Liver (tissue), 3 donors: Measurements from ENCODE around the gene WSCD1.

Experiments used
- GABPA ChIP-seq, 2 donors: IDR thresholded peaks in 1 of 2; conservative IDR thresholded peaks in 1 of 2; 2 replicates each; pipeline ENCODE4 v1.6.1; 2016; ENCODE audit warnings: antibody characterized with exemption in 2 of 2, mild to moderate bottlenecking in 1 of 2, moderate library complexity in 1 of 2
- JUND ChIP-seq, 2 donors: IDR thresholded peaks; 2 replicates each; pipeline ENCODE4 v1.6.1; 2016; ENCODE audit warnings: antibody characterized with exemption in 2 of 2
- RAD21 ChIP-seq, 2 donors: IDR thresholded peaks; 2 replicates each; pipeline ENCODE4 v1.6.1; 2016; ENCODE audit warnings: antibody characterized with exemption in 2 of 2, mild to moderate bottlenecking in 2 of 2
- RXRA ChIP-seq, 2 donors: IDR thresholded peaks; 2 replicates each; pipeline ENCODE4 v1.6.1; 2017 to 2018; ENCODE audit warnings: antibody characterized with exemption in 2 of 2, mild to moderate bottlenecking in 1 of 2
- SP1 ChIP-seq: IDR thresholded peaks from 2 replicates; pipeline ENCODE4 v1.6.1; 2018; ENCODE audit warnings: antibody characterized with exemption, mild to moderate bottlenecking
- TAF1 ChIP-seq: conservative IDR thresholded peaks from 2 replicates; pipeline ENCODE4 v1.6.1; 2016; ENCODE audit warnings: antibody characterized with exemption, mild to moderate bottlenecking
- YY1 ChIP-seq: IDR thresholded peaks from 2 replicates; pipeline ENCODE4 v1.6.1; 2016; ENCODE audit warnings: antibody characterized with exemption, mild to moderate bottlenecking
- TF ChIP-seq, protein P1 (sequence below): fragments of 150-350 bp; IDR thresholded peaks from 2 replicates; pipeline ENCODE4 v1.5.1; 2017; ENCODE audit warnings: improper control_type of control experiment, low read depth, low read length; ENCODE audit not compliant: missing input control
- TF ChIP-seq, protein P2 (sequence below): IDR thresholded peaks from 2 replicates; pipeline ENCODE4 v1.6.1; 2016; ENCODE audit warnings: antibody characterized with exemption
- TF ChIP-seq, protein P3 (sequence below): IDR thresholded peaks from 2 replicates; pipeline ENCODE4 v1.6.1; 2016; ENCODE audit warnings: antibody characterized with exemption
- TF ChIP-seq, protein P4 (sequence below): IDR thresholded peaks from 2 replicates; pipeline ENCODE4 v1.6.1; 2016; ENCODE audit warnings: antibody characterized with exemption, mild to moderate bottlenecking
- donor health status: healthy.
- donor health status: healthy.

DNA sequence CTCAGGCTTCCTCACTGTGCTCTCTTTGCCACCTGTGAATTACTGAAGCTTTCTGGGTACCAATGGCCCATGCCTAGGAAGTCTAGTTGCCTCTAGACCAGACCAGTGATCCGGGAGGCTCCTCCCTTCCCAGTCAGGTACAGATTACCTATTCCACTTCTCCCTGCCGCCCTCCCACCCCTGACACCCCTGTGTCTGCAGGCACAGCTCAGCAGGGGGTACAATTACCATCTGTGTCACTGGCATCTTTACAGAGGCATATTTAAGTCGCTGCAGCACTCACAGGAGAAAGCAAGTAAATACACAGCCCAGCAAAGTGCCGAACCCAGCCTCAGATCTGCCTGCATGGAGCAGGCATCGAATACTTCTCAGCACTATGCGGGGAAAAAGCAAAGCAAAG, 5.3 kb upstream of the WSCD1 start:
- TF ChIP-seq, protein P1, sequence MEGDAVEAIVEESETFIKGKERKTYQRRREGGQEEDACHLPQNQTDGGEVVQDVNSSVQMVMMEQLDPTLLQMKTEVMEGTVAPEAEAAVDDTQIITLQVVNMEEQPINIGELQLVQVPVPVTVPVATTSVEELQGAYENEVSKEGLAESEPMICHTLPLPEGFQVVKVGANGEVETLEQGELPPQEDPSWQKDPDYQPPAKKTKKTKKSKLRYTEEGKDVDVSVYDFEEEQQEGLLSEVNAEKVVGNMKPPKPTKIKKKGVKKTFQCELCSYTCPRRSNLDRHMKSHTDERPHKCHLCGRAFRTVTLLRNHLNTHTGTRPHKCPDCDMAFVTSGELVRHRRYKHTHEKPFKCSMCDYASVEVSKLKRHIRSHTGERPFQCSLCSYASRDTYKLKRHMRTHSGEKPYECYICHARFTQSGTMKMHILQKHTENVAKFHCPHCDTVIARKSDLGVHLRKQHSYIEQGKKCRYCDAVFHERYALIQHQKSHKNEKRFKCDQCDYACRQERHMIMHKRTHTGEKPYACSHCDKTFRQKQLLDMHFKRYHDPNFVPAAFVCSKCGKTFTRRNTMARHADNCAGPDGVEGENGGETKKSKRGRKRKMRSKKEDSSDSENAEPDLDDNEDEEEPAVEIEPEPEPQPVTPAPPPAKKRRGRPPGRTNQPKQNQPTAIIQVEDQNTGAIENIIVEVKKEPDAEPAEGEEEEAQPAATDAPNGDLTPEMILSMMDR, result no peak
- TF ChIP-seq TAF1 (no peak), GABPA (IDR thresholded peaks at IDR 0.05 in 1 of 2, conservative IDR thresholded peaks at IDR 0.05 in 1 of 2) (no peak), RAD21 (IDR thresholded peaks at IDR 0.05) (no peak), JUND (IDR thresholded peaks at IDR 0.05) (no peak), YY1 (no peak), RXRA (IDR thresholded peaks at IDR 0.05) (no peak), SP1 (no peak)
- TF ChIP-seq, protein P2, sequence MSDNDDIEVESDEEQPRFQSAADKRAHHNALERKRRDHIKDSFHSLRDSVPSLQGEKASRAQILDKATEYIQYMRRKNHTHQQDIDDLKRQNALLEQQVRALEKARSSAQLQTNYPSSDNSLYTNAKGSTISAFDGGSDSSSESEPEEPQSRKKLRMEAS, result no peak
- TF ChIP-seq, protein P3, sequence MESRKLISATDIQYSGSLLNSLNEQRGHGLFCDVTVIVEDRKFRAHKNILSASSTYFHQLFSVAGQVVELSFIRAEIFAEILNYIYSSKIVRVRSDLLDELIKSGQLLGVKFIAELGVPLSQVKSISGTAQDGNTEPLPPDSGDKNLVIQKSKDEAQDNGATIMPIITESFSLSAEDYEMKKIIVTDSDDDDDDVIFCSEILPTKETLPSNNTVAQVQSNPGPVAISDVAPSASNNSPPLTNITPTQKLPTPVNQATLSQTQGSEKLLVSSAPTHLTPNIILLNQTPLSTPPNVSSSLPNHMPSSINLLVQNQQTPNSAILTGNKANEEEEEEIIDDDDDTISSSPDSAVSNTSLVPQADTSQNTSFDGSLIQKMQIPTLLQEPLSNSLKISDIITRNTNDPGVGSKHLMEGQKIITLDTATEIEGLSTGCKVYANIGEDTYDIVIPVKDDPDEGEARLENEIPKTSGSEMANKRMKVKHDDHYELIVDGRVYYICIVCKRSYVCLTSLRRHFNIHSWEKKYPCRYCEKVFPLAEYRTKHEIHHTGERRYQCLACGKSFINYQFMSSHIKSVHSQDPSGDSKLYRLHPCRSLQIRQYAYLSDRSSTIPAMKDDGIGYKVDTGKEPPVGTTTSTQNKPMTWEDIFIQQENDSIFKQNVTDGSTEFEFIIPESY, result no peak
- TF ChIP-seq, protein P4, sequence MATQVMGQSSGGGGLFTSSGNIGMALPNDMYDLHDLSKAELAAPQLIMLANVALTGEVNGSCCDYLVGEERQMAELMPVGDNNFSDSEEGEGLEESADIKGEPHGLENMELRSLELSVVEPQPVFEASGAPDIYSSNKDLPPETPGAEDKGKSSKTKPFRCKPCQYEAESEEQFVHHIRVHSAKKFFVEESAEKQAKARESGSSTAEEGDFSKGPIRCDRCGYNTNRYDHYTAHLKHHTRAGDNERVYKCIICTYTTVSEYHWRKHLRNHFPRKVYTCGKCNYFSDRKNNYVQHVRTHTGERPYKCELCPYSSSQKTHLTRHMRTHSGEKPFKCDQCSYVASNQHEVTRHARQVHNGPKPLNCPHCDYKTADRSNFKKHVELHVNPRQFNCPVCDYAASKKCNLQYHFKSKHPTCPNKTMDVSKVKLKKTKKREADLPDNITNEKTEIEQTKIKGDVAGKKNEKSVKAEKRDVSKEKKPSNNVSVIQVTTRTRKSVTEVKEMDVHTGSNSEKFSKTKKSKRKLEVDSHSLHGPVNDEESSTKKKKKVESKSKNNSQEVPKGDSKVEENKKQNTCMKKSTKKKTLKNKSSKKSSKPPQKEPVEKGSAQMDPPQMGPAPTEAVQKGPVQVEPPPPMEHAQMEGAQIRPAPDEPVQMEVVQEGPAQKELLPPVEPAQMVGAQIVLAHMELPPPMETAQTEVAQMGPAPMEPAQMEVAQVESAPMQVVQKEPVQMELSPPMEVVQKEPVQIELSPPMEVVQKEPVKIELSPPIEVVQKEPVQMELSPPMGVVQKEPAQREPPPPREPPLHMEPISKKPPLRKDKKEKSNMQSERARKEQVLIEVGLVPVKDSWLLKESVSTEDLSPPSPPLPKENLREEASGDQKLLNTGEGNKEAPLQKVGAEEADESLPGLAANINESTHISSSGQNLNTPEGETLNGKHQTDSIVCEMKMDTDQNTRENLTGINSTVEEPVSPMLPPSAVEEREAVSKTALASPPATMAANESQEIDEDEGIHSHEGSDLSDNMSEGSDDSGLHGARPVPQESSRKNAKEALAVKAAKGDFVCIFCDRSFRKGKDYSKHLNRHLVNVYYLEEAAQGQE, result no peak
